Caki2 (cell line): ENCODE results near the gene GPHA2. TPM values are rescaled to one million over a fixed set of nuclear protein-coding genes. Genes with fewer than 3 reads are reported as not detected.
A peak's percentile ranks its signal among the peaks of the same experiment; 100 is the strongest.
"Not testable (repeated sequence)": the region's sequence is repeated elsewhere in the genome, so short reads cannot be mapped to it uniquely, and the experiment has no call there.

ENCODE experiments used
- DNase-seq: peaks from one replicate; pipeline ENCODE4 v3.0.0-alpha.2; 2015; ENCODE audit warnings: low read depth
- in situ Hi-C: cut with HindIII; loops from 2 replicates; pipeline ENCODE4 v1.10.0; 2016; ENCODE audit warnings: low sequenced_read_pairs, low pct_unique_long_range_greater_than_20kb, mixed read lengths
- total RNA-seq: library from RNA; depleted of rRNA; stranded (reverse); fragments of >200 nt; shearing (Covaris generic); gene quantifications from 2 replicates; pipeline ENCODE4 v1.2.3, GENCODE V29; 2014; ENCODE audit warnings: low replicate concordance; rRNA removed

GPHA2 gene, protein sequence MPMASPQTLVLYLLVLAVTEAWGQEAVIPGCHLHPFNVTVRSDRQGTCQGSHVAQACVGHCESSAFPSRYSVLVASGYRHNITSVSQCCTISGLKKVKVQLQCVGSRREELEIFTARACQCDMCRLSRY
- total RNA-seq, result not detected in 2 replicates

GRCh38 chr11:64935359-64936081 lies at the start of gene GPHA2:
Gene GPHA2, minus strand, starts transcription at chr11:64935893. Its CDS starts 433 bp downstream, at chr11:64935460.
- DNase-seq, result no peak
- in situ Hi-C loops, result no loop called here

- DNase-seq, in situ Hi-C loops: not testable (repeated sequence)
These were observed 47.6 kb upstream of the GPHA2 start for GRCh38 chr11:64983339-64983738.

GRCh38 chr11:64976651-64977050 lies 41.0 kb upstream of the GPHA2 start:
- in situ Hi-C loops, result no loop called here
- DNase-seq, result no peak

DNA sequence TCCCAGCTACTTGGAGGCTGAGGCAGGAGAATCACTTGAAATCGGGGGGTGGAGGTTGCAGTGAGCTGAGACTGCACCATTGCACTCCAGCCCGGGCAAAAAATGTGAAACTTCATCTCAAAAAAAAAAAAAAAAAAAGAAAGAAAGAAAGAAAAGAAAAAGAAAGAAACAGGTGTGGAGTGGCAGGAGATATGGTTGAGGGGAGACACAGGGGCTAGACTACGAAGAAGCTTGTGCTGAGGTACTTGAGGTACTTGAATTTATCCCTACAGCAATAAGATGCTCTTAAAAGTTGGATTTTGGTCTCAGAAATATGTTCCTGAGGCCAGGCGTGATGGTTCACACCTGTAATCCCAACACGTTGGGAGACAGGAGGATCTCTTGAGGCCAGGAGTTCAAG lies 38.4 kb upstream of the GPHA2 start:
- in situ Hi-C loops, result no loop called here

GRCh38 chr11:64971421-64972233 lies 35.9 kb upstream of the GPHA2 start, which contains the start of gene MAJIN:
Gene MAJIN, minus strand, starts transcription at chr11:64972108. Its CDS starts 12,703 bp downstream, at chr11:64959405.
- DNase-seq, result no peak

More for the DNA sequence above, 38.4 kb upstream of the GPHA2 start:
- DNase-seq, result no peak

DNA sequence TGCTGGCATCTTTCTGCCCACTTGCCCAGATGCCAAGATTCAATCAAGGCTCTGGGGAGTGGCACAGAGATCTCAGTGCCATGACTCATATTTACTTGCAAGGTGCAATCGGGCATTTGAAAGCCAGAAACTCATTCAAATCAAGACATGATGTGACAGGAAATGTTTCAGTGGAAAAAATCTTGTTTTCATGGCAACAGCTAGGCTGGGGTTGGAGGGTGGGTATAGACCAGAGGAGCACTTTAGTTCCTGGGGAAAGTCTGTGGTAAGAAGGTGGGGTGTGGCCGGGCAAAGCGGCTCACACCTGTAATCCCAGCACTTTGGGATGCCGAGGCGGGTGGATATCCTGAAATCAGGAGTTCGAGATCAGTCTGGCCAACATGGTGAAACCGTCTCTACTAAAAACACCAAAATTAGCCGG lies 35.0 kb upstream of the GPHA2 start:
- in situ Hi-C loops, result no loop called here
- peak; percentile 29 for DNase-seq

More at GRCh38 chr11:64971421-64972233, 35.9 kb upstream of the GPHA2 start, which contains the start of gene MAJIN:
- in situ Hi-C loops, result no loop called here

DNA sequence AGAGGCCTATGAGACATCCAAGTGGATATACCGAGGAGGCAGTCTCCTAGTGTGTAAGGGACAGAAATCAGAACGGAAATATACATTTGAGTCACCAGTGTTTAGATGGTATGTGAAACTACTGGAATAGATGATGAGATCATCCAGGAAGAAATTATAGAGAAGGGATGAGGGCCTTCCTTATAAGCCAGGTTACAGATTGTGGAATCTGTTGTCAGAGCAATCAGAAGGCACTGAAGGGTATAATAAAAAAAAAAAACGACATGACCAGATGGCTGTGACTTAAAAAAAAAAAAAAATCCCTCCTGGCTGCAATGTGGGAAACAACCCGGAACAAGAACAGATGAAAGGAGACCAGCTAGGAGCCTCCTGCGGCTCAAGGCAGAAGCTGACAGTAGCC lies 33.5 kb upstream of the GPHA2 start:
- DNase-seq, result peak; percentile 61
- in situ Hi-C loops, result no loop called here

- DNase-seq, result no peak
- in situ Hi-C loops, result no loop called here
These were observed 31.7 kb upstream of the GPHA2 start for GRCh38 chr11:64967375-64967774.

DNA sequence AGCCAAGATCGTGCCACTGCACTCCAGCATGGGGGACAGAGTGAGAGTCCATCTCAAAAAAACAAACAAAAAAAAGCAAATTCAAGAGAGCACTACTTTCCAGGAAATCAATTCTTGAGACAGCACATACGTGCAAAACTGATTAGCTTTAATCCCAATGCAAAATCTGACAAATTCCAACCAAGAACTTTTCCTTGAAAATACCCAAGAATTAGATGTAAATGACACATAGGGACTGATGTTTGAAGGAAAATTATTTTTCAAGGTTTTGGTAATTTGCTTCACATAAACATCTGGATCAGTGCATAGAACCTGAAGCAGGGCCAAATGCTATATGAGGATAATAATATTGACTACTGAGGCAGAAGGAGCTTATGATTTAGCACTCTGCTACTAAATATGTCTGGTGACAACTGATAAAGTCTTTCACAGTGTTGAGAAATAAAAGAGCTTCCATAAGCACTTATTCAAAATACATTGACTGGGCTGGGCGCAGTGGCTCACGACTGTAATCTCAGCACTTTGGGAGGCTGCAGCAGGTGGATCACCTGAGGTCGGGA lies 27.5 kb upstream of the GPHA2 start:
- in situ Hi-C loops, result no loop called here

GRCh38 chr11:64960719-64961118 lies 25.0 kb upstream of the GPHA2 start:
- no peak for DNase-seq
- in situ Hi-C loops, result no loop called here

More for the DNA sequence above, 27.5 kb upstream of the GPHA2 start:
- no peak for DNase-seq

GRCh38 chr11:64959498-64959897 lies 23.8 kb upstream of the GPHA2 start:
- no peak for DNase-seq

DNA sequence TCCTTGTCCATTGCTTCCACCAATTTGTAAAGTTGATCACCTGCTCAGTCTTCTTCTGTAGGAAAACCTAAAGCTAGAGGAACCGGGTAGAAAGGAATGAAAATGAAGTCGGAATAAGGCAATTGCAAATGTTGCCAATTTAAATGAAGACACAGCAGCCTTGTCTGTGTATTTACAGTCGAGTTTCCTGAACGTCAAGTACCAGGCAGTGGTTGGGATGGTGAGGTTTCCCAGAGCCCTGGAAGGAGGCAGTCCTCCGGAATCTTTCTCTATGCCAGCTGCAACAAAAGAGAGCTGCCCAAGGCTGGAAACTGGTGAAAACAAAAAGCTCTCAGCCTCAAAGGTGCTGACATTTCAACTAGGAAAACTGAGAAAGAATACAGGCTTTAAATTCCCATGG lies 18.5 kb upstream of the GPHA2 start:
- in situ Hi-C loops, result no loop called here
- no peak for DNase-seq

More at GRCh38 chr11:64959498-64959897, 23.8 kb upstream of the GPHA2 start:
- in situ Hi-C loops, result no loop called here

DNA sequence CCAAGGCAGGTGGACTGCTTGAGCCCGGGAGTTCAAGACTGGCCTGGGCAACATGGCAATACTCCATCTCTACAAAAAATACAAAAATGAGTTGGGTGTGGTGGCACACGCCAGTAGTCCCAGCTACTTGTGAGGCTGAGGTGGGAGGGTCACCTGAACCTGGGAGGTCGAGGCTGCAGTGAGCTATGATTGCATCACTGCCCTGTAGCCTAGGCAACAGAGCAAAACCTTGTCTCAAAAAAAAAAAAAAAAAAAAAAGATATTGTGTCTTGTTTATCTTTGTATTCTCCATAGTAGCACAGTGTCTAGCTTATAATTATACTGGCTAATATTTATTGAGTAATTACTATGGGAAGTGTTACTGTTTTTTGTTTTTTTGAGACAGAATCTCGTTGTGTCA lies 15.8 kb upstream of the GPHA2 start:
- in situ Hi-C loops, result no loop called here
- no peak for DNase-seq

- in situ Hi-C loops, result no loop called here
- no peak for DNase-seq
These were observed 11.6 kb upstream of the GPHA2 start for GRCh38 chr11:64947208-64947814.

DNA sequence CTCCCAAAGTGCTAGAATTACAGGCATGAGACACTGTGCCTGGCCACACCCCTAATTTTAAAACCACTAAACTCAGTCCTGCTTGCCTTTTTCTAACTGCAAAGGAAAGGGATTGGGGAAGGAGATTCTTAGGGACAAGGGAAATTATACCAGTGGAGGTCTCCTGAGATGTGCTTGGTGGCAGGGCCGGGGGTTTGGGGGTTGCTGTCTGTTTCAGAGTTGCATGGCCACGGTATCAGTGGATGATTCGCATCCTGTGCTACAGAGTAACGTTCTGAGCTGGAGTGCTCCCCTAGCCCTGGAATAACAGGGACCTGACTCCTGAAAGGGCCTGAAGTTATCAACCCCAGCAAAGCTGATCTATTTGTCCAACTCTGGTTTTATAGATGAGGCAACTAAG lies 846 bp upstream of the GPHA2 start:
- in situ Hi-C loops, result no loop called here

GRCh38 chr11:64934682-64935358 lies 873 bp downstream of the GPHA2 start:
- in situ Hi-C loops, result no loop called here
- DNase-seq, result no peak

More for the DNA sequence above, 846 bp upstream of the GPHA2 start:
- no peak for DNase-seq

GRCh38 chr11:64933935-64934681 lies 1.6 kb downstream of the GPHA2 start:
- in situ Hi-C loops, result no loop called here
- DNase-seq, result no peak
